OCI-LY1 (cell line): ENCODE results near the gene KIAA1191.

Experiments used
- H2AFZ ChIP-seq: fragments of 200-600 bp; sonication (generic), shearing (Covaris generic); 2 replicates; pipeline ENCODE4 v1.6.0; 2014; ENCODE audit warnings: antibody characterized with exemption, mild to moderate bottlenecking, low read length
- H3F3A ChIP-seq: fragments of 200-600 bp; sonication (generic), shearing (Covaris generic); 2 replicates; pipeline ENCODE4 v1.6.0; 2014; ENCODE audit warnings: mild to moderate bottlenecking, antibody characterized with exemption, low read length, moderate library complexity; ENCODE audit not compliant: insufficient read depth
- H3K27ac ChIP-seq: fragments of 200-600 bp; sonication (generic); 2 replicates; pipeline ENCODE4 v1.5.1; 2014; ENCODE audit warnings: low read length, mixed run types, mild to moderate bottlenecking, low read depth; ENCODE audit not compliant: poor library complexity, severe bottlenecking
- H3K27me3 ChIP-seq: fragments of 200-600 bp; sonication (generic); 2 replicates; pipeline ENCODE4 v1.6.0; 2014; ENCODE audit warnings: antibody characterized with exemption, mild to moderate bottlenecking, low read length, moderate library complexity; ENCODE audit not compliant: insufficient read depth
- H3K36me3 ChIP-seq: fragments of 200-600 bp; sonication (generic); 2 replicates; pipeline ENCODE4 v1.6.1; 2014; ENCODE audit warnings: mild to moderate bottlenecking, antibody characterized with exemption, low read length, moderate library complexity, mixed read lengths; ENCODE audit not compliant: insufficient read depth
- H3K4me1 ChIP-seq: fragments of 200-600 bp; sonication (generic); 2 replicates; pipeline ENCODE4 v1.5.1; 2014; ENCODE audit warnings: mild to moderate bottlenecking, low read length, moderate library complexity; ENCODE audit not compliant: insufficient read depth, severe bottlenecking
- H3K4me2 ChIP-seq: fragments of 200-600 bp; sonication (generic), shearing (Covaris generic); 2 replicates; pipeline ENCODE4 v1.6.1; 2014; ENCODE audit warnings: low read length
- H3K4me3 ChIP-seq: fragments of 200-600 bp; sonication (generic); 2 replicates; pipeline ENCODE4 v1.5.1; 2014; ENCODE audit warnings: low read length, low read depth, mild to moderate bottlenecking, mixed read lengths; ENCODE audit not compliant: poor library complexity, severe bottlenecking
- H3K79me2 ChIP-seq: fragments of 200-600 bp; shearing (Covaris generic); 2 replicates; pipeline ENCODE4 v1.6.1; 2016; ENCODE audit warnings: mixed run types, low read length, mixed read lengths; ENCODE audit not compliant: insufficient read depth
- H3K9ac ChIP-seq: fragments of 200-600 bp; sonication (generic), shearing (Covaris generic); 2 replicates; pipeline ENCODE4 v1.6.1; 2014; ENCODE audit warnings: mild to moderate bottlenecking, low read length, mixed read lengths
- H3K9me2 ChIP-seq: fragments of 200-600 bp; sonication (generic), shearing (Covaris generic); 2 replicates; pipeline ENCODE4 v1.6.1; 2014; ENCODE audit warnings: low read depth, mild to moderate bottlenecking, low read length, mixed read lengths
- H3K9me3 ChIP-seq: fragments of 200-600 bp; shearing (Covaris generic); 2 replicates; pipeline ENCODE4 v1.6.1; 2014; ENCODE audit warnings: low read length, mixed read lengths
- H4K20me1 ChIP-seq: fragments of 200-600 bp; sonication (generic), shearing (Covaris generic); 2 replicates; pipeline ENCODE4 v1.6.0; 2016; ENCODE audit warnings: mild to moderate bottlenecking, low read length; ENCODE audit not compliant: insufficient read depth
- CTCF ChIP-seq: fragments of 200-600 bp; sonication (generic), shearing (Covaris generic); IDR thresholded peaks from 2 replicates; pipeline ENCODE4 v1.5.1; 2017; ENCODE audit warnings: mild to moderate bottlenecking, antibody characterized with exemption, low read length, moderate library complexity, mixed read lengths
- EZH2 ChIP-seq: fragments of 200-600 bp; sonication (generic), shearing (Covaris generic); IDR thresholded peaks from 2 replicates; pipeline ENCODE4 v1.8.0; 2017; ENCODE audit warnings: borderline replicate concordance, mixed run types, mild to moderate bottlenecking, antibody characterized with exemption, low read length, moderate library complexity, mixed read lengths

The KIAA1191 gene

GRCh38 chr5:176339304-176339703 lies 22.3 kb downstream of the KIAA1191 start:
- H3K27me3 ChIP-seq, result no peaks in the 10 kb centered on the region
- H4K20me1 ChIP-seq, result no peaks in the 10 kb centered on the region
- no peaks in the 10 kb centered on the region for H3K79me2 ChIP-seq
- no peak overlapping the region for H3K4me3 ChIP-seq
- no peaks in the 10 kb centered on the region for H3K9me3 ChIP-seq
- H3K36me3 ChIP-seq, result peaks cover 7% of the 10 kb centered on the region; the same call in 1 of the 2 replicates
- no peak overlapping the region for H3K4me2 ChIP-seq
- no peak for TF ChIP-seq EZH2
- TF ChIP-seq CTCF, result no peak
- no peaks in the 10 kb centered on the region for H3K9me2 ChIP-seq
- H3K9ac ChIP-seq, result no peak overlapping the region
- H3K27ac ChIP-seq, result no peak overlapping the region
- H3F3A ChIP-seq, result no peaks in the 10 kb centered on the region
- no peak overlapping the region for H2AFZ ChIP-seq
- no peaks in the 10 kb centered on the region for H3K4me1 ChIP-seq

GRCh38 chr5:176337913-176338312 lies 23.7 kb downstream of the KIAA1191 start:
- Histone ChIP-seq H3K79me2 (no peaks in the 10 kb centered on the region), H3K9me3 (no peaks in the 10 kb centered on the region), H3K9ac (no peak overlapping the region), H3K9me2 (no peaks in the 10 kb centered on the region), H4K20me1 (no peaks in the 10 kb centered on the region), H2AFZ (no peak overlapping the region), H3K36me3 (peaks cover 7% of the 10 kb centered on the region; the same call in 1 of the 2 replicates), H3K27ac (no peak overlapping the region), H3K4me3 (no peak overlapping the region), H3K4me1 (no peaks in the 10 kb centered on the region), H3K4me2 (no peak overlapping the region), H3K27me3 (no peaks in the 10 kb centered on the region), H3F3A (no peaks in the 10 kb centered on the region)
- TF ChIP-seq EZH2 (no peak), CTCF (no peak)

GRCh38 chr5:176334031-176334770 lies 27.4 kb downstream of the KIAA1191 start:
- H3K4me1 ChIP-seq, result no peaks in the 10 kb centered on the region

More at GRCh38 chr5:176334031-176334770, 27.4 kb downstream of the KIAA1191 start:
- H3K9me2 ChIP-seq, result no peaks in the 10 kb centered on the region
- no peaks in the 10 kb centered on the region for H3K9me3 ChIP-seq
- no peaks in the 10 kb centered on the region for H3K27me3 ChIP-seq
- H3K36me3 ChIP-seq, result peaks cover 7% of the 10 kb centered on the region; the same call in 1 of the 2 replicates
- no peak overlapping the region for H3K9ac ChIP-seq
- H3K79me2 ChIP-seq, result no peaks in the 10 kb centered on the region
- H3F3A ChIP-seq, result no peaks in the 10 kb centered on the region
- H4K20me1 ChIP-seq, result no peaks in the 10 kb centered on the region
- no peak overlapping the region for H3K4me3 ChIP-seq
- TF ChIP-seq EZH2 (no peak), CTCF (no peak)
- H3K4me2 ChIP-seq, result no peak overlapping the region
- no peak overlapping the region for H2AFZ ChIP-seq
- H3K27ac ChIP-seq, result no peak overlapping the region
